GM12865 (cell line): Measurements from ENCODE around the gene PRDM2.
"Not testable (repeated sequence)": the region's sequence is repeated elsewhere in the genome, so short reads cannot be mapped to it uniquely, and the experiment has no call there.

Experiments used
- DNase-seq: peaks from one replicate; pipeline ENCODE4 v3.0.0; 2010; ENCODE audit warnings: low read depth
- H3K4me3 ChIP-seq: 2 replicates; pipeline ENCODE4 v1.5.1; 2011; ENCODE audit warnings: mild to moderate bottlenecking, low read depth, low read length, control low read depth
- CTCF ChIP-seq: IDR thresholded peaks from 2 replicates; pipeline ENCODE4 v1.5.1; 2011; ENCODE audit warnings: low read length, control low read depth, low read depth, inconsistent platforms; ENCODE audit not compliant: insufficient read depth; ENCODE audit errors: missing control alignments

Gene PRDM2

GRCh38 chr1:13681921-13682320 lies 18.1 kb upstream of the PRDM2 start:
- no peak for TF ChIP-seq CTCF
- DNase-seq, result no peak
- no peak overlapping the region for H3K4me3 ChIP-seq

- no peak for TF ChIP-seq CTCF
- DNase-seq, result no peak
- no peak overlapping the region for H3K4me3 ChIP-seq
Measured at GRCh38 chr1:13682444-13682843, 17.5 kb upstream of the PRDM2 start.

GRCh38 chr1:13683206-13683605 lies 16.8 kb upstream of the PRDM2 start:
- DNase-seq, result no peak
- no peak for TF ChIP-seq CTCF
- H3K4me3 ChIP-seq, result no peak overlapping the region

- TF ChIP-seq CTCF, result no peak
- no peak overlapping the region for H3K4me3 ChIP-seq
- DNase-seq, result no peak
Measured at GRCh38 chr1:13687151-13687715, 12.8 kb upstream of the PRDM2 start.

- not testable (repeated sequence) for H3K4me3 ChIP-seq, DNase-seq
Measured at GRCh38 chr1:13693094-13693493, 6.9 kb upstream of the PRDM2 start.

GRCh38 chr1:13694886-13695684 lies 4.9 kb upstream of the PRDM2 start:
- H3K4me3 ChIP-seq, result no peak overlapping the region
- no peak for TF ChIP-seq CTCF
- no peak for DNase-seq

GRCh38 chr1:13697738-13698137 lies 2.2 kb upstream of the PRDM2 start:
- DNase-seq, result peak; percentile 35
- H3K4me3 ChIP-seq, result no peak overlapping the region
- TF ChIP-seq CTCF, result no peak
